Prostate gland (tissue), 2 donors: ENCODE measurements around the gene FHIP1B.

ENCODE experiments used
- CTCF ChIP-seq, 4 experiments: fragments of 200-600 bp in 2 of 4; fragments of 450-650 bp in 2 of 4; sonication (generic) in 2 of 4; IDR thresholded peaks; 1 replicate in 3 of 4; 2 replicates in 1 of 4; pipeline ENCODE4 v1.5.1; 2016 to 2019; ENCODE audit warnings: antibody characterized with exemption in 4 of 4, mild to moderate bottlenecking in 2 of 4, moderate library complexity in 2 of 4
- POLR2A ChIP-seq: fragments of 450-650 bp; IDR thresholded peaks from one replicate; pipeline ENCODE4 v1.6.1; 2016; ENCODE audit warnings: antibody characterized with exemption, mild to moderate bottlenecking

GRCh38 chr11:6263662-6264061, 29.2 kb upstream of the FHIP1B start:
- TF ChIP-seq POLR2A (no peak), CTCF (IDR thresholded peaks at IDR 0.05) (no peak)
